ENCODE results near the gene GRK3.

The GRK3 gene

DNA sequence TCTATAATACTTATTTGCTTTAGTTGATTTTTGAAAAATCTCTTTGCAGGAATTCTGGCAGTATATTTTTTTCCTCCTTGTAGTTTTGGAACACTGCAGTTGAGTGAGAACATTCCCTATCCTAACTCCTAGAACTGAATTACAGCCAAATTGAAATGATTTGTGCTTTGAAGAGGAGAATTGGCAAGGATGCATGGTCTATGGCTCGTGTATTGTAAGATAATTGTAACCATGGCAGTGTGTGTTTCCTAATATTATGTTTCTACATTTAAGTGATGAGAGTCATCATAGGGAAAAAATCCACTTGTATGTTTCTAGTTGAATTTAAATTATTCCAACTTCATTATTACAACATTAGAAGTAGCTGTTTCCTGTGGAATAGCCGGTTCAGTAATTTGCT lies 96.6 kb downstream of the GRK3 start:
- H3K4me1 ChIP-seq = peaks cover 4 to 18% (median 7%) of the 10 kb centered on the region in 10 experiments
- H3K9ac ChIP-seq = no peak overlapping the region
- no peak for TF ChIP-seq Cebpa-rat (IDR thresholded peaks at IDR 0.05)
- no peak overlapping the region for H3K4me2 ChIP-seq
- peaks cover 0 to 82% (median 3%) of the 10 kb centered on the region in 11 experiments; a peak in 6 of 22 replicates for H4K20me1 ChIP-seq
- H3K27me3 ChIP-seq = no peaks in the 10 kb centered on the region
- H3K36me3 ChIP-seq = peaks cover 0 to 13% (median 0%) of the 10 kb centered on the region in 11 experiments; a peak in 4 of 22 replicates
- H3K27ac ChIP-seq = no peak overlapping the region
- H3K4me3 ChIP-seq = no peak overlapping the region
- no peaks in the 10 kb centered on the region for H3K9me3 ChIP-seq (replicated peaks in 1 of 11)

DNA sequence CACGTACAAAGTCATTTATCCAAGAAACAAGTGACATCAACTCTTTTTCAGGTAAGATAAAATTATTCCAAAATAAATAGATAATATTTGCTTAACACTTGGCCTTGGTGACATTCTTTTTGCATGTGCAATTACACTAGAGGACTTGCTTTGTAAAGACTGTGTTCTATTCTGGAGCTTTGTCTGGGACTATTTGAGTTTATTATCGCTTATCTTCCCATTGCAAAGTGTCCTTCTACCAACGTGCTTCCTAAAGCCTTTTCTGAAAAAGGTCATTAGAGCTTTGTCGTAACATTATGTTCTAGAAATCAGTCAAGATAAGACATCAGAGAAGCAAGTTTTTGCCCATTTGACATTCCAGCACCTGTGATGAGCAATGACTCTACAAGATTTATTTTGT lies 99.2 kb downstream of the GRK3 start:
- Histone ChIP-seq H3K36me3 (peaks cover 0 to 27% (median 13%) of the 10 kb centered on the region in 11 experiments; a peak in 14 of 22 replicates), H3K4me1 (peaks cover 16 to 24% (median 17%) of the 10 kb centered on the region in 10 experiments), H4K20me1 (peaks cover 0 to 74% (median 0%) of the 10 kb centered on the region in 11 experiments; a peak in 8 of 22 replicates), H3K4me3 (no peak overlapping the region), H3K9ac (no peak overlapping the region), H3K27ac (no peak overlapping the region), H3K27me3 (no peaks in the 10 kb centered on the region), H3K4me2 (no peak overlapping the region), H3K9me3 (replicated peaks in 1 of 11) (no peaks in the 10 kb centered on the region)
- TF ChIP-seq Cebpa-rat (IDR thresholded peaks at IDR 0.05) = no peak

DNA sequence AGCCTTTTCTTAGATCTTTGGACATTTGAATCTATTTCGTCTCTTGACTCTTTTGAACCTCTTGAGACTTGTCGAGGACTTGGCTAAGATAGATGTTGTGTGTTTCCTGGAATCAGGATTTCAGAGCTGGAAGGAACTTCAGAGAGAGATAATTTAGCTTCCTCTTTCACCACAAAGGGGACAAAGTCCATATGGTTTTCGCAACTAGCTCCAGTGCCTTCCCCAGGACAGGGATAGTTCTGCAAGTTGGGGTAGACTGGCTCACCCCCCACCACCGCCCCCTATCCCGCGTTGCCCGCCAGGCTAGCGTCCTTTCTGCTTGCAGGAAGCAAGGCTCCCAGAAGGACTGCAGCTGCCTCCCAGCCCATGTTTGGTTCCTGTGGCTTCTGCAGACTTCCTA lies 101.8 kb downstream of the GRK3 start:
- Histone ChIP-seq H3K9me3 (replicated peaks in 1 of 11) (peaks cover 0 to 7% (median 0%) of the 10 kb centered on the region in 11 experiments; a peak in 1 of 22 replicates), H3K36me3 (peaks cover 8 to 40% (median 30%) of the 10 kb centered on the region in 11 experiments; a peak in 17 of 22 replicates), H3K4me2 (peak overlapping the region; percentile 57 to 91 (median 73)), H3K27ac (peak overlapping the region in 2 of 11 experiments; percentile 2 to 28; a peak in 1 of 22 replicates), H4K20me1 (peaks cover 0 to 48% (median 0%) of the 10 kb centered on the region in 11 experiments; a peak in 7 of 22 replicates), H3K27me3 (no peaks in the 10 kb centered on the region), H3K4me3 (0 out of 20 replicates have a peak overlapping the region, but pooled peaks of 1 of the 10 experiments have one; percentile 10), H3K9ac (no peak overlapping the region), H3K4me1 (peaks cover 16 to 40% (median 19%) of the 10 kb centered on the region in 10 experiments)
- TF ChIP-seq Cebpa-rat (IDR thresholded peaks at IDR 0.05) = no peak

DNA sequence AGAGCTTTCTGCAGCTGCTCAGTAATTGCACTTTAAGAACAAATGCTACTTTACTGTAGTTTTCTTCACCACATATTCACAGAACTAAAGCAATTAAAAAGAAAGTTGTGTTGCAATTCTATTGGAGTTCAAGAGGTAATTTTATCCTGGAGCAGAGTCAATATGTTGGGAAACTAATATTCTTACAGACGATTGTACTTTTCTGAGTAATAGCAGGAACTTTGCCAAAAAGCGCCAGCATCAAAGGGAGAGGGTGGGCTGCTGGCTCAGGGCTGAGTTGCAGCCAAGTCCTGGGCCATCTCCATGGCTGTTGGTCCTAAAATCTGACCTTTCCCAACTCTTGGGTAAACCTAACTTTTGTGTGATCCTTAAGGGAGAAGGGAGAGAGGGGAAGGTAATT lies 104.0 kb downstream of the GRK3 start:
- no peak overlapping the region for H3K9ac ChIP-seq
- H4K20me1 ChIP-seq = peaks cover 0 to 32% (median 0%) of the 10 kb centered on the region in 11 experiments; a peak in 6 of 22 replicates
- no peak overlapping the region for H3K27ac ChIP-seq
- H3K27me3 ChIP-seq = no peaks in the 10 kb centered on the region
- H3K36me3 ChIP-seq = peaks cover 16 to 57% (median 35%) of the 10 kb centered on the region in 11 experiments; a peak in 19 of 22 replicates
- no peak overlapping the region for H3K4me3 ChIP-seq
- peaks cover 0 to 7% (median 0%) of the 10 kb centered on the region in 11 experiments; a peak in 1 of 22 replicates for H3K9me3 ChIP-seq (replicated peaks in 1 of 11)
- TF ChIP-seq Cebpa-rat (IDR thresholded peaks at IDR 0.05) = no peak
- H3K4me2 ChIP-seq = no peak overlapping the region
- H3K4me1 ChIP-seq = peaks cover 16 to 36% (median 19%) of the 10 kb centered on the region in 10 experiments

DNA sequence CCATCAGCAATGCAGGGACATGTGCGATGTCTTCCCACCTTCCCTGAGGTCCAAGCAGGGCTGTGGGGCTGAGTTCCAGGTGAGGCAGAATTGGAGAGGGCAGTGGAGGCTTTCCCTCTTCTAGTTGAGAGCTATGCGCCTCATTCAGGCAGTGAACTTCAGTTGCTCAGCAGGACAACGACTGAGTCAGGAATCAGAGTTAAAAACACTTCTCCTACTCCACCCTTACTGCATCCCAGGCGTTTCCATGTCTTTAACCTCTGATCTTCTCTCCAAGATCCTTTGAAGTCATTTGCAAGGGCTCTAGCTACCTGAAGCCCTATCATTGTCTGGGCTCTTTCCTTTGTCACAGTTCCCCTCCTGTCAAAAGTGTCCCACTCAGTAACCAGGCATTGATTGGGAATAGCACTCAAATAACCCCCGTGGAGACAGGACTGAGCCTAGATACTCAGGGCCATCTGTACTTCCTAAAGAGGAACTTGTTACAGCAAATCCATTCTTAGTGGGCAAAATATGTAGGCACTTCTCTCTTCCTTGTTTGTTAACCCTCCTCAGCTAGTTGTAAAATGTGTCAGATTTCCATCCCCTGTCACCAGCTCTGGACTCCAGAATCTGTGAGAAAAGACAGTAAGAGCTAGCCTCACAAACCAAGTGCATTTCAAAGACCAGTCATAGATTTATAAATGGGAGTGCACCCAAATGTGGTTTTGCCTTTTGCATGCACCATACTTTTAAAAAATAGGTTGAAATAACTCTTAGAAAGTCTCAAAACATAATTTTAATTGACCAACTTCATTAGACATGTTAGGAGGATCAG lies 105.0 kb downstream of the GRK3 start:
- peaks cover 16 to 36% (median 19%) of the 10 kb centered on the region in 10 experiments for H3K4me1 ChIP-seq
- H3K4me2 ChIP-seq = peak overlapping the region in 3 of 11 experiments; percentile 5 to 57 (median 45); a peak in 4 of 22 replicates
- H3K4me3 ChIP-seq = no peak overlapping the region
- no peak overlapping the region for H3K27ac ChIP-seq
- H4K20me1 ChIP-seq = peaks cover 0 to 21% (median 0%) of the 10 kb centered on the region in 11 experiments; a peak in 5 of 22 replicates
- H3K9me3 ChIP-seq (replicated peaks in 1 of 11) = peaks cover 0 to 7% (median 0%) of the 10 kb centered on the region in 11 experiments; a peak in 1 of 22 replicates
- TF ChIP-seq Cebpa-rat (IDR thresholded peaks at IDR 0.05) = no peak
- no peaks in the 10 kb centered on the region for H3K27me3 ChIP-seq
- peaks cover 26 to 67% (median 44%) of the 10 kb centered on the region in 11 experiments; a peak in 20 of 22 replicates for H3K36me3 ChIP-seq
- H3K9ac ChIP-seq = no peak overlapping the region

DNA sequence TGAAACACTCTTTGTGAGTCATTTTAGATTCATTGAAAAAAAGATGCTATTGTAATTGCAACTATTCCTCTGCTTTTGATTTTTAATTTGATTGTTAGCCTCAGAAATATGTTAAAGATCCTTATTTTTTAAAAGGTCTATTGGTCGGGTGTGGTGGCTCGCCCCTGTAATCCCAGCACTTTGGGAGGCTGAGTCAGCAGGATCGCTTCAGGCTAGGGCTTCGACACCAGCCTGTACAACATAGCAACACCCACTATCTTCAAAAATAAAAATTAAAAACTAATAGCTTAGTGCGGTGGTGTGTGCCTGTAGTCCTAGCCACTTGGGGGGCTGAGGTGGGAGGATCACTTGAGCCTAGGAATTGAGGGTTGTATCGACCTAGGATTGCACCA lies 105.6 kb downstream of the GRK3 start:
- no peak overlapping the region for H3K27ac ChIP-seq
- H3K4me3 ChIP-seq = no peak overlapping the region
- H3K4me2 ChIP-seq = peak overlapping the region in 2 of 11 experiments; percentile 45 to 57; a peak in 3 of 22 replicates
- H3K4me1 ChIP-seq = peaks cover 16 to 36% (median 19%) of the 10 kb centered on the region in 10 experiments
- peaks cover 0 to 15% (median 0%) of the 10 kb centered on the region in 11 experiments; a peak in 5 of 22 replicates for H4K20me1 ChIP-seq
- no peak overlapping the region for H3K9ac ChIP-seq
- no peaks in the 10 kb centered on the region for H3K27me3 ChIP-seq
- peaks cover 0 to 7% (median 0%) of the 10 kb centered on the region in 11 experiments; a peak in 1 of 22 replicates for H3K9me3 ChIP-seq (replicated peaks in 1 of 11)
- H3K36me3 ChIP-seq = peaks cover 26 to 67% (median 49%) of the 10 kb centered on the region in 11 experiments
- no peak for TF ChIP-seq Cebpa-rat (IDR thresholded peaks at IDR 0.05)

DNA sequence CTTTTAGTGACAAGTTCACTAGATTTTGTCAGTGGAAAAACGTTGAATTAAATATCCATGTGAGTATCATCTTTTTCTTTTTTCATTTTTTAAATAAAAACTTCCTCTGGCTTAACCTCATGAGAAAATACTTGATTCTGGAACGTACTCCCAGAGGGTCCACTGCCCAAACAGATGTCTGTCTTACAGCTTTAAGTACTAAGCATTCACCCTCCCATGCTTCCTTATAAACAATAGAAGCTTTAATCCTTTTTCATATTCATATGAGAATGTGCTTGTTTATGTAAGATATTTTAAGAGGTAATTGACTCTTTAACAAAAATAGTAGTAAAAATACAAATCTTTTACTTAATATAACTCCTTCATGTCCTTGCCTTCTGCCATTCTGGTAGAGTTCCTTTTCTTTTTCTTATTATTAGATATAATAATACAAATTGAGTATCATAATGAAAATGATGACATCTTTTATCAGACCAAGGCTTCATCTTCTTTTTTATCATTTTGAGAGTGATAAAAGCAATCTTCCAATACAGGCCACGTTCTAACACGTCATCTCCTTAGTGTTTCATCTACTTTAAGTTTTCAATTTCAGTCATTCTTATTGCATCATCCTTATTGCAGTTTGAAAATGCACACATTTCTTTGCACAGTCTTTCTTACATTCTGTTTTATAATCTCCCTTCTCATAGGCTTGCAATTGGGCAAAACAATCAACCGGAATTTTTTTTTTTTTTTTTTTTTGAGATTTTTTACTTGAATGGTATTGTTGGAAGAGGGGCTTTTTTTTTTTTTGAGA lies 108.0 kb downstream of the GRK3 start:
- H3K4me3 ChIP-seq = no peak overlapping the region
- no peak overlapping the region for H3K9ac ChIP-seq
- no peak overlapping the region for H3K4me2 ChIP-seq
- peaks cover 0 to 17% (median under 1%) of the 10 kb centered on the region in 10 experiments; a peak in 5 of 20 replicates for H3K4me1 ChIP-seq
- no peaks in the 10 kb centered on the region for H3K27me3 ChIP-seq
- H3K36me3 ChIP-seq = peaks cover 26 to 86% (median 60%) of the 10 kb centered on the region in 11 experiments
- H3K9me3 ChIP-seq (replicated peaks in 1 of 11) = peaks cover 0 to 7% (median 0%) of the 10 kb centered on the region in 11 experiments; a peak in 1 of 22 replicates
- no peaks in the 10 kb centered on the region; a peak in 2 of 22 replicates for H4K20me1 ChIP-seq
- no peak overlapping the region for H3K27ac ChIP-seq
- TF ChIP-seq Cebpa-rat (IDR thresholded peaks at IDR 0.05) = no peak

DNA sequence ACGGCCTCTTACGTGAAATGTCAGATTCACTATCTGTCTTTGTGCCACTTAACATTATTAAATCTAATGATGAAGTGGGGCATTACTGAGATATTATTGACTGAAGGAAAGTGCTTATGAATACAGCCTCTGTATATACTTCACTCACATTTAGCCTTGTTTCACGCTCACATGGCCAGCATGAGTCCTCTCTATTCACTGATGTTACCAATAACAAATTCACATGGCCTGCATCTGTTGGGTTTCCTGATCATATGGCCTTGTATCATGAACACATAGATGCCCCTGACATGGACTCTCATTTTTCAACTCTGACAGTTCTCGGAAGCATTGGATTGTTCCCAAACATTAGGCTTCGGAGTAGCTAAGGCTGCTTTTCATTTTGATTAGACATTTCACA lies 109.2 kb downstream of the GRK3 start:
- Histone ChIP-seq H3K4me2 (no peak overlapping the region), H3K9ac (no peak overlapping the region), H3K4me1 (peaks cover 0 to 17% (median 0%) of the 10 kb centered on the region in 10 experiments; a peak in 5 of 20 replicates), H4K20me1 (peaks cover 0 to under 1% (median 0%) of the 10 kb centered on the region in 11 experiments; a peak in 2 of 22 replicates), H3K9me3 (replicated peaks in 1 of 11) (peaks cover 0 to 7% (median 0%) of the 10 kb centered on the region in 11 experiments; a peak in 1 of 22 replicates), H3K4me3 (no peak overlapping the region), H3K27ac (no peak overlapping the region), H3K27me3 (no peaks in the 10 kb centered on the region), H3K36me3 (peaks cover 26 to 80% (median 53%) of the 10 kb centered on the region in 11 experiments)
- no peak for TF ChIP-seq Cebpa-rat (IDR thresholded peaks at IDR 0.05)

Measured in BLaER1 treated with 17β-estradiol and CSF1 and Interleukin-3, amounts not matched to agents 10 nM and 100 nM (cell line).